ENCODE data around the gene SYT2.
A peak's percentile ranks its signal among the peaks of the same experiment; 100 is the strongest.
"Not testable (repeated sequence)": the region's sequence is repeated elsewhere in the genome, so short reads cannot be mapped to it uniquely, and the experiment has no call there.

Gene SYT2

GRCh38 chr1:202638701-202639305 lies 71.5 kb downstream of the SYT2 start:
- DNase-seq: not testable (repeated sequence)

- no peak for DNase-seq
Observed at GRCh38 chr1:202638019-202638700, 72.1 kb downstream of the SYT2 start.

GRCh38 chr1:202637321-202638018 lies 72.8 kb downstream of the SYT2 start:
- not testable (repeated sequence) for DNase-seq

GRCh38 chr1:202636171-202636570 lies 74.1 kb downstream of the SYT2 start:
- not testable (repeated sequence) for DNase-seq

GRCh38 chr1:202632241-202632640 lies 78.0 kb downstream of the SYT2 start:
- DNase-seq: no peak

GRCh38 chr1:202631076-202631923 lies 79.0 kb downstream of the SYT2 start:
- DNase-seq: no peak

- DNase-seq: no peak
Observed at GRCh38 chr1:202630541-202630940, 79.7 kb downstream of the SYT2 start.

- not testable (repeated sequence) for DNase-seq
Observed at GRCh38 chr1:202630096-202630495, 80.2 kb downstream of the SYT2 start.

- DNase-seq: not testable (repeated sequence)
Observed at GRCh38 chr1:202629257-202629811, 80.9 kb downstream of the SYT2 start.

- DNase-seq: no peak
Observed at GRCh38 chr1:202628646-202629215, 81.5 kb downstream of the SYT2 start.

GRCh38 chr1:202627841-202628565 lies 82.3 kb downstream of the SYT2 start:
- DNase-seq: no peak

- DNase-seq: not testable (repeated sequence)
Observed at GRCh38 chr1:202627036-202627435, 83.2 kb downstream of the SYT2 start.

GRCh38 chr1:202625416-202626360 lies 84.6 kb downstream of the SYT2 start:
- peak; percentile 43 for DNase-seq

GRCh38 chr1:202624781-202625108 lies 85.5 kb downstream of the SYT2 start:
- no peak for DNase-seq

GRCh38 chr1:202624088-202624780 lies 86.0 kb downstream of the SYT2 start:
- no peak for DNase-seq

GRCh38 chr1:202623476-202623875 lies 86.8 kb downstream of the SYT2 start:
- not testable (repeated sequence) for DNase-seq

- no peak for DNase-seq
Observed at GRCh38 chr1:202623075-202623474, 87.2 kb downstream of the SYT2 start.

- no peak for DNase-seq
Observed at GRCh38 chr1:202622388-202622787, 87.9 kb downstream of the SYT2 start.

GRCh38 chr1:202621446-202621845 lies 88.8 kb downstream of the SYT2 start:
- DNase-seq: no peak

- DNase-seq: not testable (repeated sequence)
Observed at GRCh38 chr1:202620036-202620435, 90.2 kb downstream of the SYT2 start.
